Thyroid gland (tissue), 4 donors: ENCODE data around the gene ARHGEF28.

ENCODE experiments used
- POLR2A ChIP-seq, 2 donors: fragments of 450-650 bp; IDR thresholded peaks; one replicate each; pipeline ENCODE4 v1.6.1; 2017; ENCODE audit warnings: antibody characterized with exemption in 2 of 2, mild to moderate bottlenecking in 2 of 2, moderate library complexity in 1 of 2
- TF ChIP-seq, protein P1 (sequence below), 6 experiments: fragments of 200-600 bp in 3 of 6; fragments of 450-650 bp in 3 of 6; sonication (generic) in 3 of 6; IDR thresholded peaks; one replicate each; pipeline ENCODE4 v1.5.1; 2016 to 2019; ENCODE audit warnings: antibody characterized with exemption in 6 of 6, mild to moderate bottlenecking in 2 of 6, inconsistent platforms in 1 of 6, moderate library complexity in 1 of 6

DNA sequence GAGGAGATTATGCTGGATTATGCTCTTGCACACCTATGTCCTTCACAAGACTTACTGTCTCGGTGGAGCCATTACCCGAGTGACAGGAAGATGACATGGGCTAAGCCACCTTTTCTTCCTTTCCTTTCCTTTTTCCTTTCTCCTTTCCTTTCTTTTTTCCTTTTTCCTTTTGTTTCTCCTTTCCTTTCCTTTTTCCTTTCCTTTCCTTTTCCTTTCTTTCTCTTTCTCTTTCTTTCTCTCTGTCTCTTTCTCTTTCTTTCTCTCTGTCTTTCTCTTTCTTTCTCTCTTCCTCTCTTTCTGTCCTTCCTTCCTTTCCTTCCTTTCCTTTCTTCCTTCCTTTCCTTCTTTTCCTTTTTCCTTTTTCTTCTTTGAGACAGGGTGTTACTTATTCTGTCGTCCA lies 202.5 kb downstream of the ARHGEF28 start:
- TF ChIP-seq, protein P1, sequence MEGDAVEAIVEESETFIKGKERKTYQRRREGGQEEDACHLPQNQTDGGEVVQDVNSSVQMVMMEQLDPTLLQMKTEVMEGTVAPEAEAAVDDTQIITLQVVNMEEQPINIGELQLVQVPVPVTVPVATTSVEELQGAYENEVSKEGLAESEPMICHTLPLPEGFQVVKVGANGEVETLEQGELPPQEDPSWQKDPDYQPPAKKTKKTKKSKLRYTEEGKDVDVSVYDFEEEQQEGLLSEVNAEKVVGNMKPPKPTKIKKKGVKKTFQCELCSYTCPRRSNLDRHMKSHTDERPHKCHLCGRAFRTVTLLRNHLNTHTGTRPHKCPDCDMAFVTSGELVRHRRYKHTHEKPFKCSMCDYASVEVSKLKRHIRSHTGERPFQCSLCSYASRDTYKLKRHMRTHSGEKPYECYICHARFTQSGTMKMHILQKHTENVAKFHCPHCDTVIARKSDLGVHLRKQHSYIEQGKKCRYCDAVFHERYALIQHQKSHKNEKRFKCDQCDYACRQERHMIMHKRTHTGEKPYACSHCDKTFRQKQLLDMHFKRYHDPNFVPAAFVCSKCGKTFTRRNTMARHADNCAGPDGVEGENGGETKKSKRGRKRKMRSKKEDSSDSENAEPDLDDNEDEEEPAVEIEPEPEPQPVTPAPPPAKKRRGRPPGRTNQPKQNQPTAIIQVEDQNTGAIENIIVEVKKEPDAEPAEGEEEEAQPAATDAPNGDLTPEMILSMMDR (IDR thresholded peaks at IDR 0.05), result no peak
- no peak for TF ChIP-seq POLR2A (IDR thresholded peaks at IDR 0.05)
